K562 (cell line): Measurements from ENCODE around the gene SLC8A2. TPM values are rescaled to one million over a fixed set of nuclear protein-coding genes. Genes with fewer than 3 reads are reported as not detected.
A peak's percentile ranks its signal among the peaks of the same experiment; 100 is the strongest.

Source experiments
- ATF2 ChIP-seq: sonication (generic); formaldehyde crosslinking; IDR thresholded peaks from 2 replicates; pipeline ENCODE4 v1.8.1; 2022; ENCODE audit warnings: missing genetic modification reagents
- EHMT2 ChIP-seq: fragments of 450-650 bp; IDR thresholded peaks from 2 replicates; pipeline ENCODE4 v1.6.1; 2018; ENCODE audit warnings: antibody characterized with exemption
- GABPB1 ChIP-seq: sonication (generic); formaldehyde crosslinking; IDR thresholded peaks from 2 replicates; pipeline ENCODE4 v1.8.0; 2022; ENCODE audit warnings: mild to moderate bottlenecking, missing genetic modification reagents
- LCOR ChIP-seq: sonication (generic); formaldehyde crosslinking; IDR thresholded peaks from 2 replicates; pipeline ENCODE4 v1.8.0; 2022; ENCODE audit warnings: mild to moderate bottlenecking, missing genetic modification reagents
- LEF1 ChIP-seq: fragments of 450-650 bp; IDR thresholded peaks from 2 replicates; pipeline ENCODE4 v1.6.1; 2016; ENCODE audit warnings: mild to moderate bottlenecking
- MTA3 ChIP-seq: fragments of 450-650 bp; formaldehyde crosslinking; IDR thresholded peaks from 2 replicates; pipeline ENCODE4 v1.6.1; 2017; ENCODE audit warnings: mild to moderate bottlenecking, borderline replicate concordance
- PHF21A ChIP-seq: fragments of 450-650 bp; IDR thresholded peaks from 2 replicates; pipeline ENCODE4 v1.6.1; 2017; ENCODE audit warnings: low read depth, borderline replicate concordance
- PPARD ChIP-seq: fragments of 250-450 bp; sonication (Bioruptor Pico); IDR thresholded peaks from 2 replicates; pipeline ENCODE4 v1.8.0; 2022; ENCODE audit warnings: inconsistent platforms, mild to moderate bottlenecking, moderate library complexity
- RREB1 ChIP-seq: fragments of 250-450 bp; sonication (Bioruptor Pico); IDR thresholded peaks from 2 replicates; pipeline ENCODE4 v1.4.0; 2020
- SIN3A ChIP-seq, 2 experiments: fragments of 150-350 bp in 1 of 2; IDR thresholded peaks; 2 replicates each; pipeline ENCODE4 v1.6.1; 2011 to 2016; ENCODE audit warnings: borderline replicate concordance in 2 of 2, low read depth in 2 of 2, low read length in 2 of 2, mild to moderate bottlenecking in 2 of 2, moderate library complexity in 2 of 2; ENCODE audit not compliant: control insufficient read depth in 1 of 2
- SLC30A9 ChIP-seq: fragments of 250-450 bp; sonication (Bioruptor Pico); IDR thresholded peaks from 2 replicates; pipeline ENCODE4 v1.8.0; 2022; ENCODE audit warnings: mild to moderate bottlenecking, moderate library complexity
- SMARCA4 ChIP-seq: fragments of 450-650 bp; IDR thresholded peaks from 2 replicates; pipeline ENCODE4 v1.6.1; 2016
- SP1 ChIP-seq: sonication (generic); formaldehyde crosslinking; IDR thresholded peaks from 2 replicates; pipeline ENCODE4 v1.8.1; 2022; ENCODE audit warnings: mild to moderate bottlenecking, missing genetic modification reagents
- SRF ChIP-seq, 2 experiments: fragments of 250-450, 450-650 bp in 1 of 2; sonication (Bioruptor Pico) in 1 of 2; sonication (generic) in 1 of 2; formaldehyde crosslinking; IDR thresholded peaks; 2 replicates each; pipeline versions ENCODE4 v1.5.0 to v1.5.1; 2020 to 2022; ENCODE audit warnings: mild to moderate bottlenecking in 1 of 2, missing genetic modification reagents in 1 of 2
- SRSF1 ChIP-seq: fragments of 200-400 bp; formaldehyde crosslinking; IDR thresholded peaks from 2 replicates; pipeline ENCODE4 v1.6.1; 2017; ENCODE audit warnings: mild to moderate bottlenecking, low read depth, low read length, moderate library complexity
- TSC22D4 ChIP-seq: fragments of 450-650 bp; IDR thresholded peaks from 2 replicates; pipeline ENCODE4 v1.6.1; 2016; ENCODE audit warnings: missing genetic modification characterization, missing biosample characterization, control low read depth
- ZNF143 ChIP-seq: sonication (generic); formaldehyde crosslinking; IDR thresholded peaks from 2 replicates; pipeline ENCODE4 v1.9.0; 2022; ENCODE audit warnings: mild to moderate bottlenecking, missing genetic modification reagents
- ZNF280A ChIP-seq: fragments of 450-650 bp; IDR thresholded peaks from 2 replicates; pipeline ENCODE4 v1.6.1; 2018; ENCODE audit warnings: mild to moderate bottlenecking, low read depth; ENCODE audit not compliant: partially characterized antibody
- ZNF431 ChIP-seq: sonication (generic); formaldehyde crosslinking; IDR thresholded peaks from 2 replicates; pipeline ENCODE4 v1.8.0; 2022; ENCODE audit warnings: mild to moderate bottlenecking, missing genetic modification reagents
- ZNF699 ChIP-seq: fragments of 250-450 bp; sonication (Bioruptor Pico); IDR thresholded peaks from 2 replicates; pipeline ENCODE4 v1.8.0; 2021; ENCODE audit warnings: mild to moderate bottlenecking, moderate library complexity; ENCODE audit not compliant: insufficient replicate concordance
- ZNF830 ChIP-seq: fragments of 250-450 bp; sonication (Bioruptor Pico); IDR thresholded peaks from 2 replicates; pipeline ENCODE4 v1.5.0; 2021; ENCODE audit warnings: mild to moderate bottlenecking
- polyA plus RNA-seq, 8 experiments: library from polyadenylated mRNA; depleted of rRNA in 4 of 8; stranded (reverse) in 5 of 8; unstranded in 3 of 8; fragments of >200 nt; fragmentation: Nextera tagmentation in 2 of 8; fragmentation: Illumina TruSeq in 1 of 8; extraction: Ambion mirVana in 2 of 8; extraction: Trizol in 1 of 8; gene quantifications; 2 replicates each; pipeline versions ENCODE4 v1.2.1 to v1.2.3, GENCODE V29; 2011 to 2014; ENCODE audit warnings: inconsistent platforms in 1 of 8, missing spikeins in 1 of 8
- total RNA-seq, 7 experiments: library from RNA; depleted of rRNA in 6 of 7; stranded (reverse); fragments of >200 nt in 6 of 7; fragmentation: Illumina TruSeq in 2 of 7; extraction: Trizol in 2 of 7; gene quantifications; 2 replicates each; pipeline versions ENCODE4 v1.2.1 to v1.2.3, GENCODE V29; 2011 to 2021; ENCODE audit warnings: low replicate concordance in 1 of 7

SLC8A2 gene
- total and polyA plus RNA-seq, 9 of the 15 experiments (the other 6 are each of a cell fraction or from before 2014, with no cell fraction given): 0.07 to 0.66 (median 0.24) TPM; not detected in 3

GRCh38 chr19:47514869-47515588, 43.3 kb upstream of the SLC8A2 start, which contains the start of gene NAPA (continued):
- no peak for TF ChIP-seq RREB1 (CRISPR knock-in tag)
- TF ChIP-seq ZNF431: no peak
- no peak for TF ChIP-seq ATF2 (CRISPR knock-in tag)
- no peak for TF ChIP-seq ZNF143 (CRISPR knock-in tag)
- TF ChIP-seq LEF1: peak; percentile 90
- no peak for TF ChIP-seq SLC30A9
- no peak; the same call in 1 of the 2 replicates for TF ChIP-seq GABPB1 (CRISPR knock-in tag)
- TF ChIP-seq PHF21A: no peak
- no peak for TF ChIP-seq TSC22D4 (tag)
- TF ChIP-seq SRF (CRISPR knock-in tag; IDR thresholded peaks at IDR 0.05): peak in 1 of 2 experiments; percentile 71; a peak in 2 of 4 replicates
- TF ChIP-seq SMARCA4: no peak
- peak; percentile 61; the same call in 1 of the 2 replicates for TF ChIP-seq MTA3
- TF ChIP-seq SRSF1: no peak
- 0 out of 2 replicates have a peak, but pooled peaks have one; percentile 62 for TF ChIP-seq LCOR (CRISPR knock-in tag)
- no peak for TF ChIP-seq ZNF699 (CRISPR knock-in tag)
- TF ChIP-seq ZNF280A: no peak
- TF ChIP-seq SP1 (CRISPR knock-in tag): peak; percentile 91
- peak; percentile 97 to 99 for TF ChIP-seq SIN3A (IDR thresholded peaks at IDR 0.05; ENCODE audit: borderline replicate concordance in 2 of 2, control insufficient read depth in 1 of 2, low read depth in 2 of 2, low read length in 2 of 2)
- TF ChIP-seq EHMT2: no peak
- no peak for TF ChIP-seq PPARD (CRISPR knock-in tag)
- no peak for TF ChIP-seq ZNF830 (CRISPR knock-in tag)
